H9 (cell line): Measurements from ENCODE around the gene B4GAT1. TPM values are rescaled to one million over a fixed set of nuclear protein-coding genes. Genes with fewer than 3 reads are reported as not detected.

ENCODE experiments used
- DNase-seq: peaks from one replicate; pipeline ENCODE4 v3.0.0-alpha.2; 2017
- H2AFZ ChIP-seq: one replicate; pipeline ENCODE4 v1.6.1; 2013; ENCODE audit warnings: mild to moderate bottlenecking, low read length, control low read depth, moderate library complexity
- H2AK5ac ChIP-seq: 2 replicates; pipeline ENCODE4 v1.6.1; 2013; ENCODE audit warnings: low read length, control low read depth, mixed read lengths; ENCODE audit not compliant: insufficient read length
- H2BK120ac ChIP-seq: one replicate; pipeline ENCODE4 v1.6.1; 2013; ENCODE audit warnings: low read depth, mild to moderate bottlenecking, low read length, control low read depth, inconsistent platforms; ENCODE audit not compliant: poor library complexity, severe bottlenecking
- H2BK12ac ChIP-seq: 2 replicates; pipeline ENCODE4 v1.6.1; 2013; ENCODE audit warnings: low read length, control low read depth, mixed read lengths, low read depth; ENCODE audit not compliant: insufficient read length
- H2BK15ac ChIP-seq: 2 replicates; pipeline ENCODE4 v1.6.1; 2013; ENCODE audit warnings: low read depth, low read length, control low read depth
- H2BK20ac ChIP-seq: one replicate; pipeline ENCODE4 v1.6.1; 2013; ENCODE audit warnings: low read depth, mild to moderate bottlenecking, low read length, control low read depth, inconsistent platforms; ENCODE audit not compliant: poor library complexity, severe bottlenecking
- H2BK5ac ChIP-seq: 2 replicates; pipeline ENCODE4 v1.6.1; 2013; ENCODE audit warnings: low read length, control low read depth, mixed read lengths; ENCODE audit not compliant: insufficient read length
- H3K14ac ChIP-seq: 2 replicates; pipeline ENCODE4 v1.6.1; 2013; ENCODE audit warnings: low read length, control low read depth; ENCODE audit not compliant: insufficient read depth
- H3K18ac ChIP-seq: 2 replicates; pipeline ENCODE4 v1.6.1; 2013; ENCODE audit warnings: low read depth, mild to moderate bottlenecking, mixed read lengths, low read length, control low read depth; ENCODE audit not compliant: insufficient read length
- H3K23ac ChIP-seq: 2 replicates; pipeline ENCODE4 v1.6.1; 2013; ENCODE audit warnings: low read length, control low read depth, mixed read lengths, low read depth; ENCODE audit not compliant: insufficient read length
- H3K23me2 ChIP-seq: 2 replicates; pipeline ENCODE4 v1.6.1; 2013; ENCODE audit warnings: low read depth, mild to moderate bottlenecking, mixed read lengths, low read length, control low read depth; ENCODE audit not compliant: insufficient read length, poor library complexity, severe bottlenecking
- H3K27ac ChIP-seq: 2 replicates; pipeline ENCODE4 v1.5.1; 2013; ENCODE audit warnings: low read length, control low read depth, mixed read lengths, low read depth; ENCODE audit not compliant: insufficient read length
- H3K27me3 ChIP-seq: 2 replicates; pipeline ENCODE4 v1.6.1; 2013; ENCODE audit warnings: low read length, control low read depth, inconsistent platforms; ENCODE audit not compliant: insufficient read depth
- H3K4ac ChIP-seq: 2 replicates; pipeline ENCODE4 v1.6.1; 2013; ENCODE audit warnings: low read depth, mild to moderate bottlenecking, control low read depth, inconsistent platforms, low read length, moderate library complexity
- H3K4me1 ChIP-seq: 2 replicates; pipeline ENCODE4 v1.6.1; 2013; ENCODE audit warnings: low read length, control low read depth, inconsistent platforms; ENCODE audit not compliant: insufficient read depth
- H3K4me2 ChIP-seq: 2 replicates; pipeline ENCODE4 v1.6.1; 2013; ENCODE audit warnings: low read length, control low read depth, mixed read lengths; ENCODE audit not compliant: insufficient read length, insufficient read depth
- H3K56ac ChIP-seq: 2 replicates; pipeline ENCODE4 v1.6.1; 2013; ENCODE audit warnings: low read depth, mild to moderate bottlenecking, mixed read lengths, low read length, control low read depth; ENCODE audit not compliant: insufficient read length
- H3K79me1 ChIP-seq: 2 replicates; pipeline ENCODE4 v1.6.1; 2013; ENCODE audit warnings: low read depth, mild to moderate bottlenecking, moderate library complexity, low read length, control low read depth, inconsistent platforms; ENCODE audit not compliant: insufficient read depth, poor library complexity, severe bottlenecking
- H3K79me2 ChIP-seq: 2 replicates; pipeline ENCODE4 v1.6.1; 2013; ENCODE audit warnings: low read length, control low read depth, inconsistent platforms; ENCODE audit not compliant: insufficient read depth
- H3K9ac ChIP-seq: 2 replicates; pipeline ENCODE4 v1.6.1; 2013; ENCODE audit warnings: low read length, control low read depth, mixed read lengths; ENCODE audit not compliant: insufficient read length; ENCODE audit errors: extremely low read depth
- H3K9me3 ChIP-seq: one replicate; pipeline ENCODE4 v1.6.1; 2013; ENCODE audit warnings: low read depth, low read length, inconsistent platforms; ENCODE audit not compliant: control insufficient read depth
- H3T11ph ChIP-seq: one replicate; pipeline ENCODE4 v1.6.1; 2013; ENCODE audit warnings: mild to moderate bottlenecking, low read length, control low read depth, inconsistent platforms
- H4K20me1 ChIP-seq: one replicate; pipeline ENCODE4 v1.6.1; 2013; ENCODE audit not compliant: control insufficient read depth, insufficient read length, insufficient read depth
- H4K5ac ChIP-seq: 2 replicates; pipeline ENCODE4 v1.6.1; 2013; ENCODE audit warnings: low read depth, mild to moderate bottlenecking, mixed read lengths, low read length, control low read depth; ENCODE audit not compliant: insufficient read length
- H4K8ac ChIP-seq: replicated peaks from 2 replicates; pipeline ENCODE4 v1.6.1; 2013; ENCODE audit warnings: low read length, control low read depth, mixed read lengths, low read depth; ENCODE audit not compliant: insufficient read length
- H4K91ac ChIP-seq: 2 replicates; pipeline ENCODE4 v1.6.1; 2013; ENCODE audit warnings: low read depth, mild to moderate bottlenecking, moderate library complexity, mixed read lengths, low read length, control low read depth; ENCODE audit not compliant: insufficient read length
- H3K27ac Mint-ChIP-seq, 3 experiments: 2 replicates in 2 of 3; 3 replicates in 1 of 3; pipeline ENCODE4 v1.8.0; 2020 to 2021; ENCODE audit warnings: mixed read lengths in 3 of 3, mild to moderate bottlenecking in 1 of 3, moderate library complexity in 1 of 3
- H3K27me3 Mint-ChIP-seq: 2 replicates; pipeline ENCODE4 v1.8.0; 2021; ENCODE audit warnings: low read depth, mild to moderate bottlenecking, moderate library complexity, mixed read lengths
- H3K36me3 Mint-ChIP-seq, 3 experiments: 2 replicates in 2 of 3; 3 replicates in 1 of 3; pipeline ENCODE4 v1.8.0; 2020 to 2021; ENCODE audit warnings: low read depth in 3 of 3, mixed read lengths in 3 of 3; ENCODE audit not compliant: insufficient read depth in 1 of 3
- H3K4me1 Mint-ChIP-seq, 2 experiments: 2 replicates each; pipeline ENCODE4 v1.8.0; 2020; ENCODE audit warnings: mixed read lengths in 2 of 2
- H3K4me3 Mint-ChIP-seq, 2 experiments: 2 replicates in 1 of 2; 3 replicates in 1 of 2; pipeline ENCODE4 v1.8.0; 2020 to 2021; ENCODE audit warnings: mild to moderate bottlenecking in 2 of 2, mixed read lengths in 2 of 2, moderate library complexity in 1 of 2
- H3K9me3 Mint-ChIP-seq, 2 experiments: 2 replicates in 1 of 2; 3 replicates in 1 of 2; pipeline ENCODE4 v1.8.0; 2020; ENCODE audit warnings: mild to moderate bottlenecking in 2 of 2, mixed read lengths in 2 of 2, moderate library complexity in 1 of 2
- WGBS: extraction: QIAGEN DNeasy Blood & Tissue Kit; methylation state at CpG from one replicate; pipeline ENCODE4 v1.1.7; 2013; ENCODE audit warnings: missing lambda C conversion rate, low lambda C conversion rate, mixed read lengths; ENCODE audit not compliant: insufficient read length; ENCODE audit errors: extremely low coverage; 5-methylcytosine and 5-hydroxymethylcytosine counted together
- total RNA-seq: library from RNA; stranded (reverse); gene quantifications from 2 replicates; pipeline ENCODE4 v1.2.1, GENCODE V29; 2021
- TF ChIP-seq, protein P1 (sequence below): fragments of 200-600 bp; sonication (generic); conservative IDR thresholded peaks from 3 replicates; pipeline ENCODE4 v1.8.0; 2021; ENCODE audit warnings: antibody characterized with exemption, mild to moderate bottlenecking

Gene B4GAT1
- total RNA-seq, 1 experiment from 2014 or later: 24.3 TPM

DNA sequence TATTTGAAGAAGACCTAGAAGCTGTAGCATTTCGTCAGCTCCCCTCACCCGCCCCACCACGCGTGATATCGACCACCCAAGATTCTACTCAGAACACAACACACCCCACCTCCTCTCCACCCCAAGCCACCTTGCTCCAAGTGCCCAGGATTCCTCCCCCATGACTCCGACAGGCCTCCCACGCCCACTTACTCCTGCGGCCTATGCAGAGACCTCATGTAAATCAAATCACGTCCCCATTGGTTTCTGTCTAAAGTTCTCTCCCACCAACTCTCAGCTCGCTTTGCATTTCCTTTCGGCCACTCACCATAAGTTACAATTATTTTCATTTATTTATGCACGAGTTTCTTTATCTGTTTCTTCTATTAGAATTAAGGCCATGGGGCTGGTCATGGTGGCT, 44.8 kb downstream of the B4GAT1 start:
- Histone ChIP-seq H3K4me1 (no peaks in the 10 kb centered on the region; the same call in 1 of the 2 replicates), H4K91ac (no peak overlapping the region), H2BK120ac (no peak overlapping the region), H4K20me1 (no peaks in the 10 kb centered on the region), H2BK20ac (no peak overlapping the region), H3K9me3 (no peaks in the 10 kb centered on the region), H3K18ac (no peak overlapping the region), H3K27ac (no peak overlapping the region), H3K4me2 (no peak overlapping the region), H4K8ac (no peak overlapping the region), H3T11ph (no peak overlapping the region), H3K4ac (no peak overlapping the region), H3K79me2 (no peaks in the 10 kb centered on the region), H3K56ac (no peak overlapping the region), H2AFZ (no peak overlapping the region), H3K79me1 (no peaks in the 10 kb centered on the region), H3K23ac (no peak overlapping the region), H3K23me2 (no peaks in the 10 kb centered on the region), H2BK5ac (no peak overlapping the region), H2BK15ac (no peak overlapping the region), H2AK5ac (no peak overlapping the region), H4K5ac (no peak overlapping the region), H3K27me3 (no peaks in the 10 kb centered on the region), H3K9ac (no peak overlapping the region), H2BK12ac (no peak overlapping the region), H3K14ac (no peak overlapping the region)
- H3K27me3 Mint-ChIP-seq: peaks cover 7% of the 10 kb centered on the region
- H3K4me3 Mint-ChIP-seq: no peak overlapping the region
- TF ChIP-seq, protein P1, sequence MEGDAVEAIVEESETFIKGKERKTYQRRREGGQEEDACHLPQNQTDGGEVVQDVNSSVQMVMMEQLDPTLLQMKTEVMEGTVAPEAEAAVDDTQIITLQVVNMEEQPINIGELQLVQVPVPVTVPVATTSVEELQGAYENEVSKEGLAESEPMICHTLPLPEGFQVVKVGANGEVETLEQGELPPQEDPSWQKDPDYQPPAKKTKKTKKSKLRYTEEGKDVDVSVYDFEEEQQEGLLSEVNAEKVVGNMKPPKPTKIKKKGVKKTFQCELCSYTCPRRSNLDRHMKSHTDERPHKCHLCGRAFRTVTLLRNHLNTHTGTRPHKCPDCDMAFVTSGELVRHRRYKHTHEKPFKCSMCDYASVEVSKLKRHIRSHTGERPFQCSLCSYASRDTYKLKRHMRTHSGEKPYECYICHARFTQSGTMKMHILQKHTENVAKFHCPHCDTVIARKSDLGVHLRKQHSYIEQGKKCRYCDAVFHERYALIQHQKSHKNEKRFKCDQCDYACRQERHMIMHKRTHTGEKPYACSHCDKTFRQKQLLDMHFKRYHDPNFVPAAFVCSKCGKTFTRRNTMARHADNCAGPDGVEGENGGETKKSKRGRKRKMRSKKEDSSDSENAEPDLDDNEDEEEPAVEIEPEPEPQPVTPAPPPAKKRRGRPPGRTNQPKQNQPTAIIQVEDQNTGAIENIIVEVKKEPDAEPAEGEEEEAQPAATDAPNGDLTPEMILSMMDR: no peak
- H3K36me3 Mint-ChIP-seq: no peaks in the 10 kb centered on the region
- DNase-seq: no peak
- peaks cover 7 to 9% of the 10 kb centered on the region in 2 experiments for H3K4me1 Mint-ChIP-seq
- no peak overlapping the region; a peak in 2 of 7 replicates for H3K27ac Mint-ChIP-seq
- H3K9me3 Mint-ChIP-seq: no peaks in the 10 kb centered on the region
- WGBS: no CpG with 5 or more reads among the region's 12 CpGs
